ENCODE measurements around the gene SLC12A6. TPM values are rescaled to one million over a fixed set of nuclear protein-coding genes. Genes with fewer than 3 reads are reported as not detected.

Gene SLC12A6
- total RNA-seq, 1 experiment from 2014 or later = 19.5 TPM

DNA sequence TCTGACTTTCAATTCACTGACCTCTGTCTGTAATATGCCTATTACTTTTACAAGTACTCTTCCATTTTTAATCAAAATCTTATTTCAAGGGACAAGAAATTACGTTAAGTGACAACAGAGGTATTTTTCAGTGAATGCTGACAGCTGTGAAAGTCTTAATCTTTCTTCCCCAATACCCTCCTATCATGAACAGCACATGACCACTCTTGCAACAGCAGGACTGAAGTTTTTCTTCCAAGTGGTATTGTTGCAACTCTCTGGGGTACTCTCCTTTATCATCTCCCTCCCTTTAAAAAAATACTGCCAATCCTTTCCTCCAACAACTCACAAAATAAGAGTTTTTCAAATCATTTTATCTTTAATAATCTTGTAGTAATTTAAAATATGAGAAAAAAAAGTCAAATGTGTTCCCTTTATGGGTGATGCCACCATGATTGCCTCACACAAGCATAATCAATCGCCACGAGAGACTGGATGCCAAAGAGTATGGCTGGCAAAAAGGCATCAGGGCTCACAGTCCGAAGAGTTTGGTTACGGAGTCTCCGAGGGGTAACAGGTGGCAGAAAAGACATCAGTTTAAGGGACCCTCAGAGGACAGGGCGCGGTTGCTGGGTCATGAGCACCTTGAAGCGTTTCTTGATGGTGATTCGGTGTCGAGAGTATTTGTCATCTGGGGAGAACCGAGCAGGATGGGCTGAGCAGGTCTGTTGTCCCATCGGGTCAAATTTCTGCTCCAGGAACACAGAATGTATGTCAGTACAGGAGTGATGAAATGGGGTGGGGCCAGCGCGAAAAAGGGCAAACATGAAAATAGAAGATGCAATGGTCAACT lies 4.0 kb upstream of the SLC12A6 start:
- Histone ChIP-seq H3K36me3 (ENCODE audit: control insufficient read depth, insufficient read depth, low read length) (peaks cover 10% of the 10 kb centered on the region), H3K4me1 (ENCODE audit: control insufficient read depth, insufficient read depth, low read length) (peaks cover 27% of the 10 kb centered on the region), H3K27me3 (ENCODE audit: control insufficient read depth, insufficient read depth, low read length) (no peaks in the 10 kb centered on the region), H3K4me3 (ENCODE audit: low read depth in 2 of 2, low read length in 2 of 2) (peak overlapping the region; percentile 81 to 82), H3K9me3 (ENCODE audit: control insufficient read depth, insufficient read depth, low read depth, low read length) (no peaks in the 10 kb centered on the region), H3K27ac (ENCODE audit: low read length) (peak overlapping the region; percentile 96)
- ChIA-PET POLR2A (no interaction called here), CTCF (no interaction called here)
- DNase-seq (ENCODE audit: low read depth, low spot score) (no peak), ATAC-seq (no peak)
- intact Hi-C loops (cut with micrococcal nuclease; ENCODE audit: unreplicated experiment) (no loop called here), in situ Hi-C loops (cut with HindIII; ENCODE audit: low pct_unique_long_range_greater_than_20kb, low sequenced_read_pairs) (no loop called here)
- BruUV-seq (replicated peaks) = TSS peak; percentile 94
- TF ChIP-seq, protein P1, sequence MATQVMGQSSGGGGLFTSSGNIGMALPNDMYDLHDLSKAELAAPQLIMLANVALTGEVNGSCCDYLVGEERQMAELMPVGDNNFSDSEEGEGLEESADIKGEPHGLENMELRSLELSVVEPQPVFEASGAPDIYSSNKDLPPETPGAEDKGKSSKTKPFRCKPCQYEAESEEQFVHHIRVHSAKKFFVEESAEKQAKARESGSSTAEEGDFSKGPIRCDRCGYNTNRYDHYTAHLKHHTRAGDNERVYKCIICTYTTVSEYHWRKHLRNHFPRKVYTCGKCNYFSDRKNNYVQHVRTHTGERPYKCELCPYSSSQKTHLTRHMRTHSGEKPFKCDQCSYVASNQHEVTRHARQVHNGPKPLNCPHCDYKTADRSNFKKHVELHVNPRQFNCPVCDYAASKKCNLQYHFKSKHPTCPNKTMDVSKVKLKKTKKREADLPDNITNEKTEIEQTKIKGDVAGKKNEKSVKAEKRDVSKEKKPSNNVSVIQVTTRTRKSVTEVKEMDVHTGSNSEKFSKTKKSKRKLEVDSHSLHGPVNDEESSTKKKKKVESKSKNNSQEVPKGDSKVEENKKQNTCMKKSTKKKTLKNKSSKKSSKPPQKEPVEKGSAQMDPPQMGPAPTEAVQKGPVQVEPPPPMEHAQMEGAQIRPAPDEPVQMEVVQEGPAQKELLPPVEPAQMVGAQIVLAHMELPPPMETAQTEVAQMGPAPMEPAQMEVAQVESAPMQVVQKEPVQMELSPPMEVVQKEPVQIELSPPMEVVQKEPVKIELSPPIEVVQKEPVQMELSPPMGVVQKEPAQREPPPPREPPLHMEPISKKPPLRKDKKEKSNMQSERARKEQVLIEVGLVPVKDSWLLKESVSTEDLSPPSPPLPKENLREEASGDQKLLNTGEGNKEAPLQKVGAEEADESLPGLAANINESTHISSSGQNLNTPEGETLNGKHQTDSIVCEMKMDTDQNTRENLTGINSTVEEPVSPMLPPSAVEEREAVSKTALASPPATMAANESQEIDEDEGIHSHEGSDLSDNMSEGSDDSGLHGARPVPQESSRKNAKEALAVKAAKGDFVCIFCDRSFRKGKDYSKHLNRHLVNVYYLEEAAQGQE (IDR thresholded peaks at IDR 0.05; ENCODE audit: insufficient read depth in 1 of 2, low read depth in 2 of 2, low read length in 1 of 2) = no peak
- TF ChIP-seq SIN3A (IDR thresholded peaks at IDR 0.05; ENCODE audit: borderline replicate concordance, insufficient read depth, low read depth, low read length) (no peak), POLR2AphosphoS5 (IDR thresholded peaks at IDR 0.05; ENCODE audit: low read depth, low read length) (no peak)
- TF ChIP-seq, protein P2, sequence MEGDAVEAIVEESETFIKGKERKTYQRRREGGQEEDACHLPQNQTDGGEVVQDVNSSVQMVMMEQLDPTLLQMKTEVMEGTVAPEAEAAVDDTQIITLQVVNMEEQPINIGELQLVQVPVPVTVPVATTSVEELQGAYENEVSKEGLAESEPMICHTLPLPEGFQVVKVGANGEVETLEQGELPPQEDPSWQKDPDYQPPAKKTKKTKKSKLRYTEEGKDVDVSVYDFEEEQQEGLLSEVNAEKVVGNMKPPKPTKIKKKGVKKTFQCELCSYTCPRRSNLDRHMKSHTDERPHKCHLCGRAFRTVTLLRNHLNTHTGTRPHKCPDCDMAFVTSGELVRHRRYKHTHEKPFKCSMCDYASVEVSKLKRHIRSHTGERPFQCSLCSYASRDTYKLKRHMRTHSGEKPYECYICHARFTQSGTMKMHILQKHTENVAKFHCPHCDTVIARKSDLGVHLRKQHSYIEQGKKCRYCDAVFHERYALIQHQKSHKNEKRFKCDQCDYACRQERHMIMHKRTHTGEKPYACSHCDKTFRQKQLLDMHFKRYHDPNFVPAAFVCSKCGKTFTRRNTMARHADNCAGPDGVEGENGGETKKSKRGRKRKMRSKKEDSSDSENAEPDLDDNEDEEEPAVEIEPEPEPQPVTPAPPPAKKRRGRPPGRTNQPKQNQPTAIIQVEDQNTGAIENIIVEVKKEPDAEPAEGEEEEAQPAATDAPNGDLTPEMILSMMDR (IDR thresholded peaks at IDR 0.05) = no peak

DNA sequence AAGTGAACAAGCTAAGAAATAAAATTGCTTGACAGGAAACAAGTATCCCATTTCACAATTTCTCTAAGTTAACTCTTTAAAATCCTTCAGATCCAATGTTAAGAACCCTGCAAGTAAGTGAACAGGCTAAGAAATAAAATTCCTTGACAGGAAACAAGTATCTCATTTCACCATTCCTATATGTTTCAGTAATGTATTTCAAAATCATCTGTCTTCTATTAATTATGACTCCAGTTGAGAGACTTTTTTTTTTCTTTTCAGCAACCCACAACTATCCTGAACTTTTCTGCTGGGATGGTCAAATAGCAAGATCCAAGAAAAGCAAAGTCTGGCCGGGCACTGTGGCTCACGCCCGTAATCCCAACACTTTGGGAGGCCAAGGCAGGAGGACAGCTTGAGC lies 2.4 kb upstream of the SLC12A6 start:
- Histone ChIP-seq H3K27ac (ENCODE audit: low read length) (peak overlapping the region; percentile 88), H3K9me3 (ENCODE audit: control insufficient read depth, insufficient read depth, low read depth, low read length) (no peaks in the 10 kb centered on the region), H3K36me3 (ENCODE audit: control insufficient read depth, insufficient read depth, low read length) (peaks cover 10% of the 10 kb centered on the region), H3K4me3 (ENCODE audit: low read depth in 2 of 2, low read length in 2 of 2) (no peak overlapping the region), H3K4me1 (ENCODE audit: control insufficient read depth, insufficient read depth, low read length) (peaks cover 43% of the 10 kb centered on the region), H3K27me3 (ENCODE audit: control insufficient read depth, insufficient read depth, low read length) (no peaks in the 10 kb centered on the region)
- TF ChIP-seq SIN3A (IDR thresholded peaks at IDR 0.05; ENCODE audit: borderline replicate concordance, insufficient read depth, low read depth, low read length) (no peak), POLR2AphosphoS5 (IDR thresholded peaks at IDR 0.05; ENCODE audit: low read depth, low read length) (no peak), TCF7L2 (IDR thresholded peaks at IDR 0.05; ENCODE audit: low read depth, low read length) (no peak)
- TF ChIP-seq, protein P1 (IDR thresholded peaks at IDR 0.05; ENCODE audit: insufficient read depth in 1 of 2, low read depth in 2 of 2, low read length in 1 of 2) = no peak
- TF ChIP-seq, protein P2 (IDR thresholded peaks at IDR 0.05) = no peak
- DNase-seq (ENCODE audit: low read depth, low spot score) (no peak), ATAC-seq (no peak)
- in situ Hi-C loops (cut with HindIII; ENCODE audit: low pct_unique_long_range_greater_than_20kb, low sequenced_read_pairs) = no loop called here
- CTCF ChIA-PET = no interaction called here
- no TSS peak for BruUV-seq (replicated peaks)
- intact Hi-C loops (cut with micrococcal nuclease; ENCODE audit: unreplicated experiment) = no loop called here
- POLR2A ChIA-PET = interaction anchor here (0.6 kb wide), 1 partner anchor 12 kb away, joined by 3 read pairs; no protein-coding TSS in a partner anchor

Measured in Panc1 (cell line).